Endothelial cell of umbilical vein (primary cell): ENCODE results near the gene BAG5.

Experiments
- CTCF ChIP-seq, 2 donors: IDR thresholded peaks; 1 replicate in 1 of 2; 2 replicates in 1 of 2; pipeline ENCODE4 v1.5.1; 2011; ENCODE audit warnings: low read length in 2 of 2, mild to moderate bottlenecking in 2 of 2, moderate library complexity in 2 of 2, control low read depth in 1 of 2, inconsistent platforms in 1 of 2, low read depth in 1 of 2; ENCODE audit not compliant: insufficient read depth in 1 of 2; ENCODE audit errors: extremely low read depth in 1 of 2
- EZH2 ChIP-seq: IDR thresholded peaks from 2 replicates; pipeline ENCODE4 v1.6.1; 2012; ENCODE audit warnings: borderline replicate concordance, low read depth, mild to moderate bottlenecking, moderate library complexity, low read length, inconsistent platforms; ENCODE audit not compliant: severe bottlenecking
- GATA2 ChIP-seq: IDR thresholded peaks from 2 replicates; pipeline ENCODE4 v1.7.0; 2011; ENCODE audit warnings: low read depth, mild to moderate bottlenecking, moderate library complexity, mixed read lengths, low read length; ENCODE audit not compliant: insufficient read length, insufficient read depth
- JUN ChIP-seq: IDR thresholded peaks from 2 replicates; pipeline ENCODE4 v1.6.1; 2011; ENCODE audit warnings: borderline replicate concordance, low read depth; ENCODE audit not compliant: insufficient read length, insufficient read depth
- MYC ChIP-seq: IDR thresholded peaks from one replicate; pipeline ENCODE4 v1.6.1; 2011; ENCODE audit warnings: mild to moderate bottlenecking, low read depth, low read length
- POLR2A ChIP-seq: IDR thresholded peaks from 2 replicates; pipeline ENCODE4 v1.6.1; 2012; ENCODE audit warnings: low read depth, mild to moderate bottlenecking, control low read depth, low read length
- POLR2AphosphoS5 ChIP-seq: IDR thresholded peaks from 2 replicates; pipeline ENCODE4 v1.6.1; 2012; ENCODE audit warnings: low read depth, mild to moderate bottlenecking, control low read depth, low read length, moderate library complexity; ENCODE audit not compliant: insufficient read depth
- TF ChIP-seq, protein P1 (sequence below): IDR thresholded peaks from 2 replicates; pipeline ENCODE4 v1.6.1; 2011; ENCODE audit not compliant: insufficient read depth, insufficient read length

- TF ChIP-seq, protein P1, sequence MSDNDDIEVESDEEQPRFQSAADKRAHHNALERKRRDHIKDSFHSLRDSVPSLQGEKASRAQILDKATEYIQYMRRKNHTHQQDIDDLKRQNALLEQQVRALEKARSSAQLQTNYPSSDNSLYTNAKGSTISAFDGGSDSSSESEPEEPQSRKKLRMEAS: no peak
- TF ChIP-seq CTCF (IDR thresholded peaks at IDR 0.05; ENCODE audit: extremely low read depth in 1 of 2, insufficient read depth in 1 of 2, low read depth in 1 of 2, low read length in 2 of 2): no peak
- TF ChIP-seq POLR2A: no peak
- no peak for TF ChIP-seq POLR2AphosphoS5
- no peak for TF ChIP-seq GATA2
- TF ChIP-seq EZH2: no peak
- TF ChIP-seq MYC: no peak
- TF ChIP-seq JUN: no peak
These were observed 54.7 kb downstream of the BAG5 start for GRCh38 chr14:103507751-103508150.
